ENCODE results near the gene COA8.

- no peak for TF ChIP-seq CEBPB (IDR thresholded peaks at IDR 0.05)
- no peak for TF ChIP-seq EP300 (IDR thresholded peaks at IDR 0.05; ENCODE audit: borderline replicate concordance)
- TF ChIP-seq RAD21 (IDR thresholded peaks at IDR 0.05; ENCODE audit: low read depth): no peak
Measured at GRCh38 chr14:103627073-103628025, 64.6 kb downstream of the COA8 start.

Measured in Ishikawa (cell line).